H9 (cell line): ENCODE measurements around the gene MATN1. TPM values are rescaled to one million over a fixed set of nuclear protein-coding genes. Genes with fewer than 3 reads are reported as not detected.

Experiments used
- DNase-seq: peaks from one replicate; pipeline ENCODE4 v3.0.0-alpha.2; 2017
- H2AFZ ChIP-seq: one replicate; pipeline ENCODE4 v1.6.1; 2013; ENCODE audit warnings: mild to moderate bottlenecking, low read length, control low read depth, moderate library complexity
- H2AK5ac ChIP-seq: 2 replicates; pipeline ENCODE4 v1.6.1; 2013; ENCODE audit warnings: low read length, control low read depth, mixed read lengths; ENCODE audit not compliant: insufficient read length
- H2BK120ac ChIP-seq: one replicate; pipeline ENCODE4 v1.6.1; 2013; ENCODE audit warnings: low read depth, mild to moderate bottlenecking, low read length, control low read depth, inconsistent platforms; ENCODE audit not compliant: poor library complexity, severe bottlenecking
- H2BK12ac ChIP-seq: 2 replicates; pipeline ENCODE4 v1.6.1; 2013; ENCODE audit warnings: low read length, control low read depth, mixed read lengths, low read depth; ENCODE audit not compliant: insufficient read length
- H2BK15ac ChIP-seq: 2 replicates; pipeline ENCODE4 v1.6.1; 2013; ENCODE audit warnings: low read depth, low read length, control low read depth
- H2BK20ac ChIP-seq: one replicate; pipeline ENCODE4 v1.6.1; 2013; ENCODE audit warnings: low read depth, mild to moderate bottlenecking, low read length, control low read depth, inconsistent platforms; ENCODE audit not compliant: poor library complexity, severe bottlenecking
- H2BK5ac ChIP-seq: 2 replicates; pipeline ENCODE4 v1.6.1; 2013; ENCODE audit warnings: low read length, control low read depth, mixed read lengths; ENCODE audit not compliant: insufficient read length
- H3K14ac ChIP-seq: 2 replicates; pipeline ENCODE4 v1.6.1; 2013; ENCODE audit warnings: low read length, control low read depth; ENCODE audit not compliant: insufficient read depth
- H3K18ac ChIP-seq: 2 replicates; pipeline ENCODE4 v1.6.1; 2013; ENCODE audit warnings: low read depth, mild to moderate bottlenecking, mixed read lengths, low read length, control low read depth; ENCODE audit not compliant: insufficient read length
- H3K23ac ChIP-seq: 2 replicates; pipeline ENCODE4 v1.6.1; 2013; ENCODE audit warnings: low read length, control low read depth, mixed read lengths, low read depth; ENCODE audit not compliant: insufficient read length
- H3K23me2 ChIP-seq: 2 replicates; pipeline ENCODE4 v1.6.1; 2013; ENCODE audit warnings: low read depth, mild to moderate bottlenecking, mixed read lengths, low read length, control low read depth; ENCODE audit not compliant: insufficient read length, poor library complexity, severe bottlenecking
- H3K27ac ChIP-seq: 2 replicates; pipeline ENCODE4 v1.5.1; 2013; ENCODE audit warnings: low read length, control low read depth, mixed read lengths, low read depth; ENCODE audit not compliant: insufficient read length
- H3K27me3 ChIP-seq: 2 replicates; pipeline ENCODE4 v1.6.1; 2013; ENCODE audit warnings: low read length, control low read depth, inconsistent platforms; ENCODE audit not compliant: insufficient read depth
- H3K4ac ChIP-seq: 2 replicates; pipeline ENCODE4 v1.6.1; 2013; ENCODE audit warnings: low read depth, mild to moderate bottlenecking, control low read depth, inconsistent platforms, low read length, moderate library complexity
- H3K4me1 ChIP-seq: 2 replicates; pipeline ENCODE4 v1.6.1; 2013; ENCODE audit warnings: low read length, control low read depth, inconsistent platforms; ENCODE audit not compliant: insufficient read depth
- H3K4me2 ChIP-seq: 2 replicates; pipeline ENCODE4 v1.6.1; 2013; ENCODE audit warnings: low read length, control low read depth, mixed read lengths; ENCODE audit not compliant: insufficient read length, insufficient read depth
- H3K56ac ChIP-seq: 2 replicates; pipeline ENCODE4 v1.6.1; 2013; ENCODE audit warnings: low read depth, mild to moderate bottlenecking, mixed read lengths, low read length, control low read depth; ENCODE audit not compliant: insufficient read length
- H3K79me1 ChIP-seq: 2 replicates; pipeline ENCODE4 v1.6.1; 2013; ENCODE audit warnings: low read depth, mild to moderate bottlenecking, moderate library complexity, low read length, control low read depth, inconsistent platforms; ENCODE audit not compliant: insufficient read depth, poor library complexity, severe bottlenecking
- H3K79me2 ChIP-seq: 2 replicates; pipeline ENCODE4 v1.6.1; 2013; ENCODE audit warnings: low read length, control low read depth, inconsistent platforms; ENCODE audit not compliant: insufficient read depth
- H3K9ac ChIP-seq: 2 replicates; pipeline ENCODE4 v1.6.1; 2013; ENCODE audit warnings: low read length, control low read depth, mixed read lengths; ENCODE audit not compliant: insufficient read length; ENCODE audit errors: extremely low read depth
- H3K9me3 ChIP-seq: one replicate; pipeline ENCODE4 v1.6.1; 2013; ENCODE audit warnings: low read depth, low read length, inconsistent platforms; ENCODE audit not compliant: control insufficient read depth
- H3T11ph ChIP-seq: one replicate; pipeline ENCODE4 v1.6.1; 2013; ENCODE audit warnings: mild to moderate bottlenecking, low read length, control low read depth, inconsistent platforms
- H4K20me1 ChIP-seq: one replicate; pipeline ENCODE4 v1.6.1; 2013; ENCODE audit not compliant: control insufficient read depth, insufficient read length, insufficient read depth
- H4K5ac ChIP-seq: 2 replicates; pipeline ENCODE4 v1.6.1; 2013; ENCODE audit warnings: low read depth, mild to moderate bottlenecking, mixed read lengths, low read length, control low read depth; ENCODE audit not compliant: insufficient read length
- H4K8ac ChIP-seq: replicated peaks from 2 replicates; pipeline ENCODE4 v1.6.1; 2013; ENCODE audit warnings: low read length, control low read depth, mixed read lengths, low read depth; ENCODE audit not compliant: insufficient read length
- H4K91ac ChIP-seq: 2 replicates; pipeline ENCODE4 v1.6.1; 2013; ENCODE audit warnings: low read depth, mild to moderate bottlenecking, moderate library complexity, mixed read lengths, low read length, control low read depth; ENCODE audit not compliant: insufficient read length
- H3K27ac Mint-ChIP-seq, 3 experiments: 2 replicates in 2 of 3; 3 replicates in 1 of 3; pipeline ENCODE4 v1.8.0; 2020 to 2021; ENCODE audit warnings: mixed read lengths in 3 of 3, mild to moderate bottlenecking in 1 of 3, moderate library complexity in 1 of 3
- H3K27me3 Mint-ChIP-seq: 2 replicates; pipeline ENCODE4 v1.8.0; 2021; ENCODE audit warnings: low read depth, mild to moderate bottlenecking, moderate library complexity, mixed read lengths
- H3K36me3 Mint-ChIP-seq, 3 experiments: 2 replicates in 2 of 3; 3 replicates in 1 of 3; pipeline ENCODE4 v1.8.0; 2020 to 2021; ENCODE audit warnings: low read depth in 3 of 3, mixed read lengths in 3 of 3; ENCODE audit not compliant: insufficient read depth in 1 of 3
- H3K4me1 Mint-ChIP-seq, 2 experiments: 2 replicates each; pipeline ENCODE4 v1.8.0; 2020; ENCODE audit warnings: mixed read lengths in 2 of 2
- H3K4me3 Mint-ChIP-seq, 2 experiments: 2 replicates in 1 of 2; 3 replicates in 1 of 2; pipeline ENCODE4 v1.8.0; 2020 to 2021; ENCODE audit warnings: mild to moderate bottlenecking in 2 of 2, mixed read lengths in 2 of 2, moderate library complexity in 1 of 2
- H3K9me3 Mint-ChIP-seq, 2 experiments: 2 replicates in 1 of 2; 3 replicates in 1 of 2; pipeline ENCODE4 v1.8.0; 2020; ENCODE audit warnings: mild to moderate bottlenecking in 2 of 2, mixed read lengths in 2 of 2, moderate library complexity in 1 of 2
- WGBS: extraction: QIAGEN DNeasy Blood & Tissue Kit; methylation state at CpG from one replicate; pipeline ENCODE4 v1.1.7; 2013; ENCODE audit warnings: missing lambda C conversion rate, low lambda C conversion rate, mixed read lengths; ENCODE audit not compliant: insufficient read length; ENCODE audit errors: extremely low coverage; 5-methylcytosine and 5-hydroxymethylcytosine counted together
- total RNA-seq: library from RNA; stranded (reverse); gene quantifications from 2 replicates; pipeline ENCODE4 v1.2.1, GENCODE V29; 2021
- TF ChIP-seq, protein P1 (sequence below): fragments of 200-600 bp; sonication (generic); conservative IDR thresholded peaks from 3 replicates; pipeline ENCODE4 v1.8.0; 2021; ENCODE audit warnings: antibody characterized with exemption, mild to moderate bottlenecking

Gene MATN1
- total RNA-seq, 1 experiment from 2014 or later = not detected

DNA sequence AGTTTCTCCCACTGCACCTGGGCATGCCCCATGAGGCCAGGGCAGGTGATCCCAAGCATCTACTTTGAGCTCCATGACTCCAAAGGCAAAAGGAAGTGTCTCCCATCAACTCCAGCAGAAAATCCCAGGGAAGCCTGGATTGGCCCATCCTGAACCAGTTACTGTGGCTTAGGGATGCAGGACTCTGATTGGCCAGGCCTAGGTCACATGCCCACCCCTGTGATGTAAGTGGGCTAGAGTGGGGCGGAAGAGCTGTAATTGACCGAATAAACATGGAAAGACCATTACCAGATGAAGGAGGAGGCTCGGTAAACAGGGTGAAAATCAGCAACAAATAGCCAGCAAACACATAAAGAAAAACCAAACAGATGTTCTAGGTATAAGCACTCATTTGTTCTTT, 45.2 kb downstream of the MATN1 start:
- Histone ChIP-seq H2BK120ac (no peak overlapping the region), H3K4me1 (no peaks in the 10 kb centered on the region), H3K9me3 (no peaks in the 10 kb centered on the region), H4K20me1 (no peaks in the 10 kb centered on the region), H3K23ac (no peak overlapping the region), H3K56ac (no peak overlapping the region), H3K4ac (no peak overlapping the region), H3K4me2 (no peak overlapping the region), H3T11ph (no peak overlapping the region), H4K5ac (no peak overlapping the region), H2BK5ac (no peak overlapping the region), H2AK5ac (no peak overlapping the region), H3K79me1 (no peaks in the 10 kb centered on the region), H3K18ac (no peak overlapping the region), H2AFZ (no peak overlapping the region), H3K27me3 (no peaks in the 10 kb centered on the region), H2BK12ac (no peak overlapping the region), H2BK20ac (no peak overlapping the region), H3K27ac (no peak overlapping the region), H3K9ac (no peak overlapping the region), H4K91ac (no peak overlapping the region), H4K8ac (no peak overlapping the region), H3K14ac (no peak overlapping the region), H2BK15ac (no peak overlapping the region), H3K79me2 (no peaks in the 10 kb centered on the region), H3K23me2 (no peaks in the 10 kb centered on the region)
- Mint-ChIP-seq H3K4me1 (peaks cover 0 to 4% of the 10 kb centered on the region in 2 experiments; a peak in 1 of 4 replicates), H3K27ac (no peak overlapping the region), H3K9me3 (peaks cover 9 to 18% of the 10 kb centered on the region in 2 experiments), H3K36me3 (peaks cover 0 to 5% (median 3%) of the 10 kb centered on the region in 3 experiments; a peak in 2 of 7 replicates), H3K27me3 (peaks cover 10% of the 10 kb centered on the region; the same call in 1 of the 2 replicates), H3K4me3 (no peak overlapping the region)
- no peak for DNase-seq
- TF ChIP-seq, protein P1, sequence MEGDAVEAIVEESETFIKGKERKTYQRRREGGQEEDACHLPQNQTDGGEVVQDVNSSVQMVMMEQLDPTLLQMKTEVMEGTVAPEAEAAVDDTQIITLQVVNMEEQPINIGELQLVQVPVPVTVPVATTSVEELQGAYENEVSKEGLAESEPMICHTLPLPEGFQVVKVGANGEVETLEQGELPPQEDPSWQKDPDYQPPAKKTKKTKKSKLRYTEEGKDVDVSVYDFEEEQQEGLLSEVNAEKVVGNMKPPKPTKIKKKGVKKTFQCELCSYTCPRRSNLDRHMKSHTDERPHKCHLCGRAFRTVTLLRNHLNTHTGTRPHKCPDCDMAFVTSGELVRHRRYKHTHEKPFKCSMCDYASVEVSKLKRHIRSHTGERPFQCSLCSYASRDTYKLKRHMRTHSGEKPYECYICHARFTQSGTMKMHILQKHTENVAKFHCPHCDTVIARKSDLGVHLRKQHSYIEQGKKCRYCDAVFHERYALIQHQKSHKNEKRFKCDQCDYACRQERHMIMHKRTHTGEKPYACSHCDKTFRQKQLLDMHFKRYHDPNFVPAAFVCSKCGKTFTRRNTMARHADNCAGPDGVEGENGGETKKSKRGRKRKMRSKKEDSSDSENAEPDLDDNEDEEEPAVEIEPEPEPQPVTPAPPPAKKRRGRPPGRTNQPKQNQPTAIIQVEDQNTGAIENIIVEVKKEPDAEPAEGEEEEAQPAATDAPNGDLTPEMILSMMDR = no peak
- no CpG with 5 or more reads among the region's 3 CpGs for WGBS
